Transverse colon (tissue), 4 donors: ENCODE results near the gene PARVA. TPM values are rescaled to one million over a fixed set of nuclear protein-coding genes. Genes with fewer than 3 reads are reported as not detected.
A peak's percentile ranks its signal among the peaks of the same experiment; 100 is the strongest.

Source experiments
- DNase-seq: peaks from one replicate; pipeline ENCODE4 v3.0.0-alpha.2; 2019
- H3K27ac ChIP-seq, 4 donors: fragments of 200-600 bp; sonication (generic); 2 replicates each; pipeline ENCODE4 v1.5.1; 2016 to 2018; ENCODE audit warnings: inconsistent platforms in 4 of 4
- H3K27me3 ChIP-seq: fragments of 200-600 bp; sonication (generic); 2 replicates; pipeline ENCODE4 v1.5.1; 2017; ENCODE audit warnings: inconsistent platforms
- H3K36me3 ChIP-seq, 4 donors: fragments of 200-600 bp; sonication (generic); 2 replicates each; pipeline ENCODE4 v1.5.1; 2017 to 2019; ENCODE audit warnings: inconsistent platforms in 4 of 4
- H3K4me1 ChIP-seq, 4 donors: fragments of 200-600 bp; sonication (generic); 2 replicates each; pipeline ENCODE4 v1.5.1; 2017 to 2020; ENCODE audit warnings: inconsistent platforms in 4 of 4
- H3K4me3 ChIP-seq, 4 donors: fragments of 200-600 bp; sonication (generic); 1 replicate in 1 of 4; 2 replicates in 3 of 4; pipeline versions ENCODE4 v1.5.1 to v1.6.1; 2017 to 2019; ENCODE audit warnings: inconsistent platforms in 4 of 4
- H3K9me3 ChIP-seq, 2 donors: fragments of 200-600 bp; sonication (generic); 2 replicates each; pipeline ENCODE4 v1.5.1; 2017 to 2019; ENCODE audit warnings: inconsistent platforms in 2 of 2
- EP300 ChIP-seq: sonication (generic); formaldehyde crosslinking; IDR thresholded peaks from one replicate; pipeline ENCODE4 v1.6.1; 2017; ENCODE audit warnings: antibody characterized with exemption, low read depth
- POLR2A ChIP-seq: fragments of 450-650 bp; IDR thresholded peaks from one replicate; pipeline ENCODE4 v1.6.1; 2016; ENCODE audit warnings: antibody characterized with exemption, mild to moderate bottlenecking, moderate library complexity
- POLR2AphosphoS5 ChIP-seq, 3 donors: sonication (generic); formaldehyde crosslinking; IDR thresholded peaks; one replicate each; pipeline ENCODE4 v1.6.1; 2016; ENCODE audit warnings: antibody characterized with exemption in 3 of 3
- WGBS, 2 donors: methylation state at CpG; one replicate each; pipeline ENCODE4 v1.1.5; 2018; ENCODE audit warnings: low coverage in 1 of 2; 5-methylcytosine and 5-hydroxymethylcytosine counted together
- in situ Hi-C, 4 donors: fragments of 200-750 bp; cut with MboI; loops; one replicate each; pipeline versions ENCODE4 v1.15.0 to v1.15.1; 2017; ENCODE audit warnings: low sequenced_read_pairs in 3 of 4, low pct_ligation_motif_present in 1 of 4, low pct_unique_long_range_greater_than_20kb in 1 of 4
- intact Hi-C: fragments of 100-400 bp; cut with DNase I; formaldehyde crosslinking; loops from one replicate; pipeline ENCODE4 v1.15.1; 2023; ENCODE audit warnings: low total_unique reads
- total RNA-seq, 4 donors: library from RNA; depleted of rRNA; stranded (reverse); fragments of >200 nt; gene quantifications; one replicate each; pipeline ENCODE4 v1.1.0, GENCODE V29; 2016
- TF ChIP-seq, protein P1 (sequence below), 5 experiments: fragments of 200-600 bp in 3 of 5; fragments of 450-650 bp in 2 of 5; sonication (generic) in 3 of 5; IDR thresholded peaks; 1 replicate in 2 of 5; 2 replicates in 3 of 5; pipeline ENCODE4 v1.5.1; 2016 to 2017; ENCODE audit warnings: antibody characterized with exemption in 5 of 5, inconsistent platforms in 3 of 5, mild to moderate bottlenecking in 2 of 5, moderate library complexity in 1 of 5

Gene PARVA
- total RNA-seq, 4 donors from 2014 or later, result 34.3 to 82.0 (median 45.1) TPM

DNA sequence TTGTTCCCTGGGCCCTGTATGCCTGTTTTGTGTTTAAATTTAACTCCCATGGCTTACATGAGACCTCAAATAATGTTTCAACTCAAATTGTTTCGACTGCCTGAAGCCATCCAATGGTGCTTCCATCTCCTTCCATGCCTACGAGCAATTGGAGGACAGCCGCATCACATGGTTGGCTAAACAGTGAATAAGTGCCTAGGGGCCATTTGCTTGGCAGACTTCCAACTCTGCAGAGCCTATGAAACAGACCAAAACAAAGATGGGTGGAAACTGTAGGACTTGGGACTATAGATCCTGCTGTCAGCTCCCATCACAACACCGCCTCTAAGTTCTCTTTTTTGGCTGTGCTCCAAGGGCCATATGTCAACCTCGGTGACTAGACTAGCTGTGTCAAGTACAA, 84.1 kb downstream of the PARVA start:
- TF ChIP-seq EP300, result no peak
- no peak for TF ChIP-seq POLR2A
- TF ChIP-seq POLR2AphosphoS5 (IDR thresholded peaks at IDR 0.05), result no peak
- TF ChIP-seq, protein P1, sequence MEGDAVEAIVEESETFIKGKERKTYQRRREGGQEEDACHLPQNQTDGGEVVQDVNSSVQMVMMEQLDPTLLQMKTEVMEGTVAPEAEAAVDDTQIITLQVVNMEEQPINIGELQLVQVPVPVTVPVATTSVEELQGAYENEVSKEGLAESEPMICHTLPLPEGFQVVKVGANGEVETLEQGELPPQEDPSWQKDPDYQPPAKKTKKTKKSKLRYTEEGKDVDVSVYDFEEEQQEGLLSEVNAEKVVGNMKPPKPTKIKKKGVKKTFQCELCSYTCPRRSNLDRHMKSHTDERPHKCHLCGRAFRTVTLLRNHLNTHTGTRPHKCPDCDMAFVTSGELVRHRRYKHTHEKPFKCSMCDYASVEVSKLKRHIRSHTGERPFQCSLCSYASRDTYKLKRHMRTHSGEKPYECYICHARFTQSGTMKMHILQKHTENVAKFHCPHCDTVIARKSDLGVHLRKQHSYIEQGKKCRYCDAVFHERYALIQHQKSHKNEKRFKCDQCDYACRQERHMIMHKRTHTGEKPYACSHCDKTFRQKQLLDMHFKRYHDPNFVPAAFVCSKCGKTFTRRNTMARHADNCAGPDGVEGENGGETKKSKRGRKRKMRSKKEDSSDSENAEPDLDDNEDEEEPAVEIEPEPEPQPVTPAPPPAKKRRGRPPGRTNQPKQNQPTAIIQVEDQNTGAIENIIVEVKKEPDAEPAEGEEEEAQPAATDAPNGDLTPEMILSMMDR (IDR thresholded peaks at IDR 0.05), result no peak
- intact Hi-C loops (no loop called here), in situ Hi-C loops (no loop called here)
- Histone ChIP-seq H3K27me3 (no peaks in the 10 kb centered on the region), H3K27ac (peak overlapping the region in 3 of 4 donors; percentile 6 to 85 (median 74)), H3K4me3 (no peak overlapping the region), H3K9me3 (no peaks in the 10 kb centered on the region), H3K4me1 (peaks cover 4 to 23% (median 13%) of the 10 kb centered on the region in 4 donors), H3K36me3 (no peaks in the 10 kb centered on the region)
- DNase-seq, result no peak
- WGBS, 2 donors, result 55 to 71% methylated on average over 2 to 5 of the region's 5 CpGs

DNA sequence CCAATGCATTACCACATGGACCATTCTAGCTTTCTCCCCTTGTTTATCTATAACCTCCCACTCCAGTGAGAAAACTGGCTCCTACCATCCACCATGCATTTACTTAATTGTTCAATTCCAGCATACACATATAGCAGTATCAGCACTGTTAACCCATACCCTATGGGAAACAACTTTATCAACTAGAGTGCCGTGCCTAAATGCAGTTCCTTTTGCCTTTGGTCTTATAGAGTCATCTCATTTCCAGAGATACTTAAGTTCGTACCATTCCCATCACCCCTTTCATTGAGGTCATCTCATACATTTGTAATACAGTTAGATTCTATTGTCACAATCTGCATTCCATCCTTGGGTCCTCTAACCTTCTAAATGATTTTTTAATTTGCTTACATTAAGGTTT, 86.9 kb downstream of the PARVA start:
- WGBS, 2 donors, result 91 to 94% methylated on average over 2 of the region's 2 CpGs
- H3K4me3 ChIP-seq, result no peak overlapping the region
- H3K27ac ChIP-seq, result no peak overlapping the region
- H3K27me3 ChIP-seq, result no peaks in the 10 kb centered on the region
- no peaks in the 10 kb centered on the region for H3K9me3 ChIP-seq
- intact Hi-C loops, result no loop called here
- in situ Hi-C loops, result no loop called here
- TF ChIP-seq, protein P1 (IDR thresholded peaks at IDR 0.05), result no peak
- TF ChIP-seq EP300 (no peak), POLR2AphosphoS5 (IDR thresholded peaks at IDR 0.05) (no peak), POLR2A (no peak)
- no peaks in the 10 kb centered on the region for H3K36me3 ChIP-seq
- peaks cover 0 to 9% (median 4%) of the 10 kb centered on the region in 4 donors for H3K4me1 ChIP-seq
- no peak for DNase-seq

GRCh38 chr11:12465332-12465731, 88.0 kb downstream of the PARVA start:
- intact Hi-C loops, result no loop called here
- H3K9me3 ChIP-seq, result no peaks in the 10 kb centered on the region
- WGBS, 2 donors, result 90 to 100% methylated on average over 2 of the region's 2 CpGs
- H3K27me3 ChIP-seq, result no peaks in the 10 kb centered on the region
- H3K4me3 ChIP-seq, result no peak overlapping the region
- TF ChIP-seq POLR2A (no peak), POLR2AphosphoS5 (IDR thresholded peaks at IDR 0.05) (no peak), EP300 (no peak)
- TF ChIP-seq, protein P1 (IDR thresholded peaks at IDR 0.05), result no peak
- DNase-seq, result no peak
- H3K27ac ChIP-seq, result no peak overlapping the region
- in situ Hi-C loops, result no loop called here
- H3K4me1 ChIP-seq, result peaks cover 4 to 19% (median 7%) of the 10 kb centered on the region in 4 donors
- no peaks in the 10 kb centered on the region for H3K36me3 ChIP-seq

DNA sequence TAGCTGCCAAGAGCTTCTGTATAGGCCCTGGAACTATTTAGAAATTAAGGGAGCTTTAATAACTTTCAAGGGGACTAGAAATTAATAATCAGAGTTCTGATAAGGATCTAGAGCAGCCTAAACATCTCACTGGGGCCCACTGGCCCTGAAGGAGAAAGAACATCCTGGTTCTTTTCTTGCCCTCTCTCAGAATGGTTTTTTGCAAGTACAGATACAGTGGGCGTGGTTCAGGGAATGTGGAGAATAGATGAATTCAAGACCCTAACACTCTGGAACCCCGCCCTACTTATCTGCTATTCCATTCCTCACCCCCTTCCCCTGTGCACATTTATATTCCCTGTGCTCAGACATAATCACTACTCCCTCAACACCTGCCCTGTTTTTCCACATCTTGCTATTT, 90.2 kb downstream of the PARVA start:
- Histone ChIP-seq H3K4me3 (no peak overlapping the region), H3K27me3 (no peaks in the 10 kb centered on the region), H3K9me3 (no peaks in the 10 kb centered on the region), H3K27ac (peak overlapping the region in 2 of 4 donors; percentile 19 to 71), H3K4me1 (peaks cover 4 to 24% (median 8%) of the 10 kb centered on the region in 4 donors), H3K36me3 (no peaks in the 10 kb centered on the region)
- intact Hi-C loops, result no loop called here
- TF ChIP-seq POLR2AphosphoS5 (IDR thresholded peaks at IDR 0.05), result no peak
- TF ChIP-seq POLR2A, result no peak
- no peak for TF ChIP-seq EP300
- TF ChIP-seq, protein P1 (IDR thresholded peaks at IDR 0.05), result no peak
- in situ Hi-C loops, result no loop called here
- DNase-seq, result no peak
- WGBS, 2 donors, result 67 to 89% methylated on average over 1 to 2 of the region's 2 CpGs
